A549 (cell line): ENCODE data around the gene PDE1C. TPM values are rescaled to one million over a fixed set of nuclear protein-coding genes. Genes with fewer than 3 reads are reported as not detected.

Source experiments
- ATAC-seq, 2 experiments: fragments of 200-7000 bp in 1 of 2; fragments of >200 bp in 1 of 2; cut with Nextera tagmentation in 1 of 2; cut with Tn5 transposase in 1 of 2; 3 replicates each; pipeline versions ENCODE4 v1.8.0 to v1.9.1; 2018 to 2020; ENCODE audit warnings: mild to moderate bottlenecking in 1 of 2, moderate library complexity in 1 of 2
- CTCF ChIA-PET: fragments of 300-600 bp; sonication (Branson Sonifier 250); formaldehyde crosslinking; extraction: SDS; loops from one replicate; lab custom pipeline; 2021; ENCODE audit warnings: antibody characterized with exemption, inconsistent platforms; lab: Yijun Ruan, JAX
- POLR2A ChIA-PET: fragments of 350-600 bp; formaldehyde crosslinking; extraction: SDS; loops from one replicate; lab custom pipeline; 2021; ENCODE audit warnings: antibody characterized with exemption, inconsistent platforms; lab: Yijun Ruan, JAX
- DNase-seq, 2 experiments: peaks; one replicate each; pipeline versions ENCODE4 v3.0.0 to v3.0.0-alpha.2; 2011 to 2016; ENCODE audit warnings: low read depth in 1 of 2, low spot score in 1 of 2
- FAIRE-seq: peaks from 2 replicates; lab custom pipeline; 2011; peaks lifted over from hg19 to GRCh38; lab: Jason Lieb, UNC
- H3K27ac ChIP-seq, 2 experiments: fragments of >200 bp; sonication (Bioruptor Twin); formaldehyde crosslinking; 3 replicates each; pipeline ENCODE4 v1.5.1; 2016 to 2017
- H3K4me1 ChIP-seq: fragments of >200 bp; sonication (Bioruptor Twin); formaldehyde crosslinking; 3 replicates; pipeline ENCODE4 v1.6.1; 2016
- H3K4me2 ChIP-seq: fragments of >200 bp; sonication (Bioruptor Twin); formaldehyde crosslinking; 3 replicates; pipeline ENCODE4 v1.6.1; 2016
- H3K4me3 ChIP-seq: fragments of >200 bp; sonication (Bioruptor Twin); formaldehyde crosslinking; 3 replicates; pipeline ENCODE4 v1.5.1; 2016
- H3K9me3 ChIP-seq: fragments of >200 bp; sonication (Bioruptor Twin); formaldehyde crosslinking; 3 replicates; pipeline ENCODE4 v1.6.1; 2016
- CBX2 ChIP-seq: fragments of 200-600 bp; sonication (generic); IDR thresholded peaks from 2 replicates; pipeline ENCODE4 v1.6.1; 2016; ENCODE audit warnings: low read depth, mild to moderate bottlenecking, borderline replicate concordance
- CEBPB ChIP-seq, 2 experiments: fragments of >200 bp in 1 of 2; sonication (Bioruptor Twin) in 1 of 2; formaldehyde crosslinking in 1 of 2; IDR thresholded peaks; 2 replicates each; pipeline ENCODE4 v1.6.1; 2012 to 2016
- EHMT2 ChIP-seq: fragments of 200-600 bp; sonication (generic); IDR thresholded peaks from 2 replicates; pipeline ENCODE4 v1.6.1; 2016; ENCODE audit warnings: antibody characterized with exemption, low read depth, mild to moderate bottlenecking, moderate library complexity
- FOSB ChIP-seq: fragments of 250-450 bp; sonication (Bioruptor Pico); IDR thresholded peaks from 2 replicates; pipeline ENCODE4 v1.5.0; 2020; ENCODE audit warnings: mild to moderate bottlenecking, moderate library complexity
- FOSL2 ChIP-seq, 2 experiments: fragments of 450-650 bp in 1 of 2; fragments of >200 bp in 1 of 2; sonication (Bioruptor Twin) in 1 of 2; formaldehyde crosslinking; IDR thresholded peaks; 2 replicates each; pipeline versions ENCODE4 v1.5.0 to v1.6.1; 2016 to 2020; ENCODE audit warnings: mild to moderate bottlenecking in 1 of 2, moderate library complexity in 1 of 2
- FOXS1 ChIP-seq: fragments of 250-450 bp; sonication (Bioruptor Pico); IDR thresholded peaks from 2 replicates; pipeline ENCODE4 v1.5.0; 2020; ENCODE audit warnings: mild to moderate bottlenecking, moderate library complexity
- HDAC2 ChIP-seq: fragments of 200-600 bp; sonication (generic); IDR thresholded peaks from 2 replicates; pipeline ENCODE4 v1.6.1; 2016
- HEYL ChIP-seq: fragments of 250-450 bp; sonication (Bioruptor Pico); IDR thresholded peaks from 2 replicates; pipeline ENCODE4 v1.8.0; 2021; ENCODE audit warnings: mild to moderate bottlenecking, moderate library complexity
- HOXB5 ChIP-seq: fragments of 250-450 bp; sonication (Bioruptor Pico); IDR thresholded peaks from 2 replicates; pipeline ENCODE4 v1.5.0; 2020; ENCODE audit warnings: mild to moderate bottlenecking, moderate library complexity
- JUNB ChIP-seq: fragments of >200 bp; sonication (Bioruptor Twin); formaldehyde crosslinking; IDR thresholded peaks from 2 replicates; pipeline ENCODE4 v1.6.1; 2016
- KDM1A ChIP-seq: fragments of 200-600 bp; sonication (generic); IDR thresholded peaks from 2 replicates; pipeline ENCODE4 v1.6.1; 2016; ENCODE audit warnings: low read depth, mild to moderate bottlenecking
- MAFK ChIP-seq: fragments of 450-650 bp; IDR thresholded peaks from 2 replicates; pipeline ENCODE4 v1.6.1; 2014; ENCODE audit not compliant: partially characterized antibody
- MYC ChIP-seq: IDR thresholded peaks from 2 replicates; pipeline ENCODE4 v1.6.1; 2012; ENCODE audit warnings: mild to moderate bottlenecking, inconsistent platforms, low read length, improper control_type of control experiment, borderline replicate concordance
- NFE2L2 ChIP-seq: fragments of 150-350 bp; conservative IDR thresholded peaks from 2 replicates; pipeline ENCODE4 v1.6.1; 2014; ENCODE audit warnings: low read length
- POLR2A ChIP-seq: IDR thresholded peaks from 2 replicates; pipeline ENCODE4 v1.6.1; 2012; ENCODE audit warnings: mild to moderate bottlenecking, low read length
- POLR2AphosphoS2 ChIP-seq: conservative IDR thresholded peaks from 2 replicates; pipeline ENCODE4 v1.6.1; 2012; ENCODE audit warnings: low read length, improper control_type of control experiment, inconsistent platforms
- RAD21 ChIP-seq, 2 experiments: fragments of >200 bp in 1 of 2; sonication (Bioruptor Twin) in 1 of 2; formaldehyde crosslinking in 1 of 2; IDR thresholded peaks in 1 of 2; conservative IDR thresholded peaks in 1 of 2; 2 replicates in 1 of 2; 3 replicates in 1 of 2; pipeline ENCODE4 v1.6.1; 2012 to 2018; ENCODE audit warnings: inconsistent platforms in 1 of 2
- RCOR1 ChIP-seq: fragments of 150-350 bp; IDR thresholded peaks from 2 replicates; pipeline ENCODE4 v1.6.1; 2014; ENCODE audit warnings: antibody characterized with exemption, low read length, low read depth
- RFX5 ChIP-seq: fragments of 450-650 bp; IDR thresholded peaks from 2 replicates; pipeline ENCODE4 v1.7.1; 2014; ENCODE audit warnings: antibody characterized with exemption, mild to moderate bottlenecking, moderate library complexity
- RNF2 ChIP-seq: fragments of 200-600 bp; sonication (generic); IDR thresholded peaks from 2 replicates; pipeline ENCODE4 v1.6.1; 2016; ENCODE audit warnings: low read depth, mild to moderate bottlenecking, antibody characterized with exemption, moderate library complexity, borderline replicate concordance
- SMC3 ChIP-seq: fragments of >200 bp; sonication (Bioruptor Twin); formaldehyde crosslinking; IDR thresholded peaks from 3 replicates; pipeline ENCODE4 v1.6.1; 2018; ENCODE audit warnings: inconsistent platforms
- SREBF2 ChIP-seq: fragments of 450-650 bp; IDR thresholded peaks from 2 replicates; pipeline ENCODE4 v1.6.1; 2014; ENCODE audit warnings: mild to moderate bottlenecking, moderate library complexity
- TFCP2L1 ChIP-seq: fragments of 250-450 bp; sonication (Bioruptor Pico); IDR thresholded peaks from 2 replicates; pipeline ENCODE4 v1.5.0; 2021; ENCODE audit warnings: mild to moderate bottlenecking
- TP53 ChIP-seq: fragments of 250-450 bp; sonication (Bioruptor Pico); IDR thresholded peaks from 2 replicates; pipeline ENCODE4 v1.5.0; 2021; ENCODE audit warnings: mild to moderate bottlenecking, moderate library complexity
- WGBS: methylation state at CpG from one replicate; pipeline ENCODE4 v1.1.6; 2017; ENCODE audit errors: missing lambda C conversion rate; 5-methylcytosine and 5-hydroxymethylcytosine counted together
- polyA plus RNA-seq, 4 experiments: library from polyadenylated mRNA; depleted of rRNA in 3 of 4; stranded (reverse); fragments of >200 nt; fragmentation: RNase III in 1 of 4; extraction: RNeasy Plus Mini Kit Qiagen cat#74134 plus additional on column Dnase treatment in 1 of 4; gene quantifications; 2 replicates in 3 of 4; 3 replicates in 1 of 4; pipeline ENCODE4 v1.2.3, GENCODE V29; 2011 to 2017
- TF ChIP-seq, protein P1 (sequence below): fragments of 200-600 bp; sonication (generic); IDR thresholded peaks from 2 replicates; pipeline ENCODE4 v1.6.1; 2016; ENCODE audit warnings: antibody characterized with exemption, mild to moderate bottlenecking, moderate library complexity
- TF ChIP-seq, protein P2 (sequence below): fragments of 450-650 bp; IDR thresholded peaks from 2 replicates; pipeline ENCODE4 v1.6.1; 2014; ENCODE audit warnings: antibody characterized with exemption
- TF ChIP-seq, protein P3 (sequence below): fragments of >200 bp; sonication (Bioruptor Twin); formaldehyde crosslinking; IDR thresholded peaks from 2 replicates; pipeline ENCODE4 v1.6.1; 2016
- TF ChIP-seq, protein P4 (sequence below): IDR thresholded peaks from 2 replicates; pipeline ENCODE4 v1.6.1; 2012

Gene PDE1C
- polyA plus RNA-seq, 2 of the 4 experiments (the other 2 are of a cell fraction): 8.0 to 11.0 TPM

DNA sequence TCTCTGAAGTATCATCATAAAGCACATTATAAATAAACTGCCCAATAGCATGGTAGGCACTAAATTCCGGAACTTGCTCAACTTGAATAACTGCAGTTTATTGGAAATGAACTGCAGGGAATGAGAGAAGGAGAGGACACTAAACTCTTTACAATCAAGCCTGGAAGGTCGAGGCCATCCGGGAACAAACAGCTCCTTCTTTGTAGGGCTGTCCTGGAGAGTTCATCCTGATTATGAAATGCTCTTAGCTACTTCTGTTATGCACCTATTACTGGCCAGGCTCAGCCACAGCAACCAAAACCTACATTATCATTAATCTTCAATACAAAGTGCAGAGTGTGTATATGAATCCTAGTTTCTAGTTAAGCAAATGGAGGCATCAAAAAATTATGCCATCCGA is 318.5 kb downstream of the PDE1C start:
- CTCF ChIA-PET: interaction anchor here (1.4 kb wide), 1 partner anchor 10 kb away, joined by 5 read pairs; no protein-coding TSS in a partner anchor

DNA sequence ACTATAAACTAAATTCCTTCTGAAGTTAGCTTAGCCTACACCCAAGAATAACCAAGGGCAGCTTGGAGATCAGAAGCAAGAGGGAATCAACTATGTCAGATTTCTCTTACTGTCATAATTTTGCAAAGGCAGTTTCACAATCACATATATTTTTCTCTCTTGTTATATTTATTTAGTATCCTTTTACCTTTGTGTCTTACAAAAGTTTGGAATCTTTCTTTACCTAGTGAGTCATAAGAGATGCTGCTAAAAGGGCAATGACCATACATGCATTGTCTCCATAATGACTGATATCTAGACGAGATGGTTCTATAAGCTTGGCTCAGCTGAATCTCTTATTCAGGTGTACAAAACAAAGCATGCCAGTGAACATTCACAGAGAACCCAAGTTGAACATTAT is 322.1 kb downstream of the PDE1C start:
- ChIA-PET CTCF (interaction anchor here (0.6 to 7.9 kb wide), 3 partner anchors 35 to 458 kb away, joined by 3 to 261 read pairs (median 3); no protein-coding TSS in a partner anchor), POLR2A (no interaction called here)
- peaks cover 22% of the 10 kb centered on the region for H3K4me1 ChIP-seq
- H3K4me2 ChIP-seq: peak overlapping the region; percentile 40
- H3K4me3 ChIP-seq: no peak overlapping the region
- H3K9me3 ChIP-seq: peaks cover 7% of the 10 kb centered on the region; the same call in 2 of the 3 replicates
- ATAC-seq: peak in 1 of 2 experiments; percentile 40; a peak in 3 of 6 replicates
- H3K27ac ChIP-seq: peak overlapping the region; percentile 41 to 54; a peak in 5 of 6 replicates
- no peak for FAIRE-seq
- TF ChIP-seq KDM1A: no peak
- TF ChIP-seq TP53 (CRISPR knock-in tag): no peak
- TF ChIP-seq JUNB: peak; percentile 63
- no peak for TF ChIP-seq EHMT2
- TF ChIP-seq, protein P1, sequence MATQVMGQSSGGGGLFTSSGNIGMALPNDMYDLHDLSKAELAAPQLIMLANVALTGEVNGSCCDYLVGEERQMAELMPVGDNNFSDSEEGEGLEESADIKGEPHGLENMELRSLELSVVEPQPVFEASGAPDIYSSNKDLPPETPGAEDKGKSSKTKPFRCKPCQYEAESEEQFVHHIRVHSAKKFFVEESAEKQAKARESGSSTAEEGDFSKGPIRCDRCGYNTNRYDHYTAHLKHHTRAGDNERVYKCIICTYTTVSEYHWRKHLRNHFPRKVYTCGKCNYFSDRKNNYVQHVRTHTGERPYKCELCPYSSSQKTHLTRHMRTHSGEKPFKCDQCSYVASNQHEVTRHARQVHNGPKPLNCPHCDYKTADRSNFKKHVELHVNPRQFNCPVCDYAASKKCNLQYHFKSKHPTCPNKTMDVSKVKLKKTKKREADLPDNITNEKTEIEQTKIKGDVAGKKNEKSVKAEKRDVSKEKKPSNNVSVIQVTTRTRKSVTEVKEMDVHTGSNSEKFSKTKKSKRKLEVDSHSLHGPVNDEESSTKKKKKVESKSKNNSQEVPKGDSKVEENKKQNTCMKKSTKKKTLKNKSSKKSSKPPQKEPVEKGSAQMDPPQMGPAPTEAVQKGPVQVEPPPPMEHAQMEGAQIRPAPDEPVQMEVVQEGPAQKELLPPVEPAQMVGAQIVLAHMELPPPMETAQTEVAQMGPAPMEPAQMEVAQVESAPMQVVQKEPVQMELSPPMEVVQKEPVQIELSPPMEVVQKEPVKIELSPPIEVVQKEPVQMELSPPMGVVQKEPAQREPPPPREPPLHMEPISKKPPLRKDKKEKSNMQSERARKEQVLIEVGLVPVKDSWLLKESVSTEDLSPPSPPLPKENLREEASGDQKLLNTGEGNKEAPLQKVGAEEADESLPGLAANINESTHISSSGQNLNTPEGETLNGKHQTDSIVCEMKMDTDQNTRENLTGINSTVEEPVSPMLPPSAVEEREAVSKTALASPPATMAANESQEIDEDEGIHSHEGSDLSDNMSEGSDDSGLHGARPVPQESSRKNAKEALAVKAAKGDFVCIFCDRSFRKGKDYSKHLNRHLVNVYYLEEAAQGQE: no peak
- no peak for TF ChIP-seq SREBF2
- TF ChIP-seq, protein P2, sequence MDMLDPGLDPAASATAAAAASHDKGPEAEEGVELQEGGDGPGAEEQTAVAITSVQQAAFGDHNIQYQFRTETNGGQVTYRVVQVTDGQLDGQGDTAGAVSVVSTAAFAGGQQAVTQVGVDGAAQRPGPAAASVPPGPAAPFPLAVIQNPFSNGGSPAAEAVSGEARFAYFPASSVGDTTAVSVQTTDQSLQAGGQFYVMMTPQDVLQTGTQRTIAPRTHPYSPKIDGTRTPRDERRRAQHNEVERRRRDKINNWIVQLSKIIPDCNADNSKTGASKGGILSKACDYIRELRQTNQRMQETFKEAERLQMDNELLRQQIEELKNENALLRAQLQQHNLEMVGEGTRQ: no peak
- TF ChIP-seq NFE2L2: no peak
- no peak for TF ChIP-seq MYC
- TF ChIP-seq HEYL (CRISPR knock-in tag): no peak
- TF ChIP-seq POLR2AphosphoS2: no peak
- no peak for TF ChIP-seq FOXS1
- TF ChIP-seq, protein P3, sequence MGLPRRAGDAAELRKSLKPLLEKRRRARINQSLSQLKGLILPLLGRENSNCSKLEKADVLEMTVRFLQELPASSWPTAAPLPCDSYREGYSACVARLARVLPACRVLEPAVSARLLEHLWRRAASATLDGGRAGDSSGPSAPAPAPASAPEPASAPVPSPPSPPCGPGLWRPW: 0 out of 2 replicates have a peak, but pooled peaks have one; percentile 25
- TF ChIP-seq FOSL2 (IDR thresholded peaks at IDR 0.05): peak; percentile 66
- peak; percentile 68 for TF ChIP-seq FOSL2 (CRISPR knock-in tag; IDR thresholded peaks at IDR 0.05)
- TF ChIP-seq TFCP2L1: no peak
- no peak for TF ChIP-seq RNF2
- TF ChIP-seq, protein P4, sequence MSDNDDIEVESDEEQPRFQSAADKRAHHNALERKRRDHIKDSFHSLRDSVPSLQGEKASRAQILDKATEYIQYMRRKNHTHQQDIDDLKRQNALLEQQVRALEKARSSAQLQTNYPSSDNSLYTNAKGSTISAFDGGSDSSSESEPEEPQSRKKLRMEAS: no peak
- TF ChIP-seq HOXB5 (CRISPR knock-in tag): no peak
- peak; percentile 19; the same call in 1 of the 3 replicates for TF ChIP-seq SMC3
- TF ChIP-seq CEBPB (IDR thresholded peaks at IDR 0.05): peak; percentile 54 to 69; a peak in 2 of 4 replicates
- no peak for TF ChIP-seq RCOR1
- TF ChIP-seq RAD21 (conservative IDR thresholded peaks at IDR 0.05 in 1 of 2, IDR thresholded peaks at IDR 0.05 in 1 of 2): no peak; a peak in 1 of 5 replicates
- WGBS: 15% methylated on average over 1 of the region's 1 CpG
- DNase-seq: peak in 1 of 2 experiments; percentile 38

More for the DNA sequence above, 318.5 kb downstream of the PDE1C start:
- TF ChIP-seq MAFK (no peak), CBX2 (no peak), FOSL2 (IDR thresholded peaks at IDR 0.05) (no peak), FOSL2 (CRISPR knock-in tag; IDR thresholded peaks at IDR 0.05) (no peak), FOSB (CRISPR knock-in tag) (no peak), RFX5 (no peak), POLR2A (no peak), HDAC2 (no peak)
- peaks cover 7% of the 10 kb centered on the region; the same call in 2 of the 3 replicates for H3K9me3 ChIP-seq
- ATAC-seq (no peak), DNase-seq (no peak), FAIRE-seq (no peak)
- H3K4me3 ChIP-seq: no peak overlapping the region
- peaks cover 15% of the 10 kb centered on the region for H3K4me1 ChIP-seq
- POLR2A ChIA-PET: no interaction called here
- H3K4me2 ChIP-seq: no peak overlapping the region
- 71% methylated on average over 4 of the region's 4 CpGs for WGBS
- no peak overlapping the region for H3K27ac ChIP-seq
